K562 (cell line): ENCODE results near the gene MATR3. TPM values are rescaled to one million over a fixed set of nuclear protein-coding genes. Genes with fewer than 3 reads are reported as not detected.

ENCODE experiments used
- HNRNPH1 ChIP-seq: fragments of 200-400 bp; formaldehyde crosslinking; optimal IDR thresholded peaks from 2 replicates; pipeline ENCODE3; 2017; ENCODE audit warnings: low read depth, mild to moderate bottlenecking, low read length, moderate library complexity
- ID3 ChIP-seq, 2 experiments: fragments of 250-450 bp in 1 of 2; fragments of 450-650 bp in 1 of 2; sonication (Bioruptor Pico) in 1 of 2; IDR thresholded peaks; 2 replicates each; pipeline versions ENCODE4 v1.6.1 to v1.8.0; 2016 to 2021; ENCODE audit warnings: mild to moderate bottlenecking in 2 of 2, moderate library complexity in 2 of 2, missing compliant biosample characterization in 1 of 2, missing genetic modification characterization in 1 of 2
- KLF1 ChIP-seq: fragments of 450-650 bp; IDR thresholded peaks from 2 replicates; pipeline ENCODE4 v1.6.1; 2016; ENCODE audit warnings: missing genetic modification characterization, missing compliant biosample characterization
- LEF1 ChIP-seq: fragments of 450-650 bp; IDR thresholded peaks from 2 replicates; pipeline ENCODE4 v1.6.1; 2016; ENCODE audit warnings: mild to moderate bottlenecking
- MTA2 ChIP-seq: fragments of 450-650 bp; IDR thresholded peaks from 2 replicates; pipeline ENCODE4 v1.6.1; 2016; ENCODE audit warnings: low read depth
- NR0B1 ChIP-seq: fragments of 450-650 bp; IDR thresholded peaks from one replicate; pipeline ENCODE4 v1.6.1; 2018; ENCODE audit warnings: mild to moderate bottlenecking, moderate library complexity; ENCODE audit not compliant: partially characterized antibody
- NRF1 ChIP-seq, 2 experiments: fragments of 450-650 bp; IDR thresholded peaks in 1 of 2; conservative IDR thresholded peaks in 1 of 2; 2 replicates each; pipeline ENCODE4 v1.6.1; 2014; ENCODE audit warnings: mild to moderate bottlenecking in 2 of 2
- OTX1 ChIP-seq: fragments of 450-650 bp; formaldehyde crosslinking; IDR thresholded peaks from 2 replicates; pipeline ENCODE4 v1.4.0; 2022; ENCODE audit warnings: mild to moderate bottlenecking
- RFX7 ChIP-seq: fragments of 250-450 bp; sonication (Bioruptor Pico); IDR thresholded peaks from 2 replicates; pipeline ENCODE4 v1.5.1; 2021; ENCODE audit warnings: mild to moderate bottlenecking
- SP1 ChIP-seq: sonication (generic); formaldehyde crosslinking; IDR thresholded peaks from 2 replicates; pipeline ENCODE4 v1.8.1; 2022; ENCODE audit warnings: mild to moderate bottlenecking, missing genetic modification reagents
- TARDBP ChIP-seq: fragments of 450-650 bp; IDR thresholded peaks from 2 replicates; pipeline ENCODE4 v1.6.1; 2016
- ZC3H11A ChIP-seq: IDR thresholded peaks from 2 replicates; pipeline ENCODE4 v1.6.1; 2012; ENCODE audit warnings: low read depth, low read length, improper control_type of control experiment
- ZNF165 ChIP-seq: fragments of 250-450 bp; sonication (Bioruptor Pico); IDR thresholded peaks from 2 replicates; pipeline ENCODE4 v1.4.0; 2020; ENCODE audit warnings: borderline replicate concordance
- ZNF449 ChIP-seq: fragments of 250-450 bp; sonication (Bioruptor Pico); IDR thresholded peaks from 2 replicates; pipeline ENCODE4 v1.8.0; 2022; ENCODE audit warnings: moderate library complexity, mild to moderate bottlenecking, inconsistent platforms
- polyA plus RNA-seq, 8 experiments: library from polyadenylated mRNA; depleted of rRNA in 4 of 8; stranded (reverse) in 5 of 8; unstranded in 3 of 8; fragments of >200 nt; fragmentation: Nextera tagmentation in 2 of 8; fragmentation: Illumina TruSeq in 1 of 8; extraction: Ambion mirVana in 2 of 8; extraction: Trizol in 1 of 8; gene quantifications; 2 replicates each; pipeline versions ENCODE4 v1.2.1 to v1.2.3, GENCODE V29; 2011 to 2014; ENCODE audit warnings: inconsistent platforms in 1 of 8, missing spikeins in 1 of 8
- total RNA-seq, 7 experiments: library from RNA; depleted of rRNA in 6 of 7; stranded (reverse); fragments of >200 nt in 6 of 7; fragmentation: Illumina TruSeq in 2 of 7; extraction: Trizol in 2 of 7; gene quantifications; 2 replicates each; pipeline versions ENCODE4 v1.2.1 to v1.2.3, GENCODE V29; 2011 to 2021; ENCODE audit warnings: low replicate concordance in 1 of 7
- TF ChIP-seq, protein P1 (sequence below): IDR thresholded peaks from 2 replicates; pipeline ENCODE4 v1.6.1; 2014; ENCODE audit warnings: antibody characterized with exemption
- TF ChIP-seq, protein P2 (sequence below): IDR thresholded peaks from 2 replicates; pipeline ENCODE4 v1.6.1; 2012; ENCODE audit warnings: low read depth, low read length, improper control_type of control experiment, borderline replicate concordance
- TF ChIP-seq, protein P3 (sequence below): fragments of 250-450 bp; sonication (Bioruptor Pico); IDR thresholded peaks from 2 replicates; pipeline ENCODE4 v1.5.0; 2021; ENCODE audit warnings: mild to moderate bottlenecking, moderate library complexity

The MATR3 gene
- total and polyA plus RNA-seq, 9 of the 15 experiments (the other 6 are each of a cell fraction or from before 2014, with no cell fraction given) = 150 to 425 (median 263) TPM

GRCh38 chr5:139293507-139294373 is at the start of gene MATR3 (continued):
- TF ChIP-seq, protein P1, sequence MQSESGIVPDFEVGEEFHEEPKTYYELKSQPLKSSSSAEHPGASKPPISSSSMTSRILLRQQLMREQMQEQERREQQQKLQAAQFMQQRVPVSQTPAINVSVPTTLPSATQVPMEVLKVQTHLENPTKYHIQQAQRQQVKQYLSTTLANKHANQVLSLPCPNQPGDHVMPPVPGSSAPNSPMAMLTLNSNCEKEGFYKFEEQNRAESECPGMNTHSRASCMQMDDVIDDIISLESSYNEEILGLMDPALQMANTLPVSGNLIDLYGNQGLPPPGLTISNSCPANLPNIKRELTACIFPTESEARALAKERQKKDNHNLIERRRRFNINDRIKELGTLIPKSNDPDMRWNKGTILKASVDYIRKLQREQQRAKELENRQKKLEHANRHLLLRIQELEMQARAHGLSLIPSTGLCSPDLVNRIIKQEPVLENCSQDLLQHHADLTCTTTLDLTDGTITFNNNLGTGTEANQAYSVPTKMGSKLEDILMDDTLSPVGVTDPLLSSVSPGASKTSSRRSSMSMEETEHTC = no peak
- TF ChIP-seq, protein P2, sequence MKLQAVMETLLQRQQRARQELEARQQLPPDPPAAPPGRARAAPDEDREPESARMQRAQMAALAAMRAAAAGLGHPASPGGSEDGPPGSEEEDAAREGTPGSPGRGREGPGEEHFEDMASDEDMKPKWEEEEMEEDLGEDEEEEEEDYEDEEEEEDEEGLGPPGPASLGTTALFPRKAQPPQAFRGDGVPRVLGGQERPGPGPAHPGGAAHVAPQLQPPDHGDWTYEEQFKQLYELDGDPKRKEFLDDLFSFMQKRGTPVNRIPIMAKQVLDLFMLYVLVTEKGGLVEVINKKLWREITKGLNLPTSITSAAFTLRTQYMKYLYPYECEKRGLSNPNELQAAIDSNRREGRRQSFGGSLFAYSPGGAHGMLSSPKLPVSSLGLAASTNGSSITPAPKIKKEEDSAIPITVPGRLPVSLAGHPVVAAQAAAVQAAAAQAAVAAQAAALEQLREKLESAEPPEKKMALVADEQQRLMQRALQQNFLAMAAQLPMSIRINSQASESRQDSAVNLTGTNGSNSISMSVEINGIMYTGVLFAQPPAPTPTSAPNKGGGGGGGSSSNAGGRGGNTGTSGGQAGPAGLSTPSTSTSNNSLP = peak; percentile 3; the same call in 1 of the 2 replicates
- TF ChIP-seq ID3 (CRISPR knock-in tag; IDR thresholded peaks at IDR 0.05) = no peak
- TF ChIP-seq ID3 (tag; IDR thresholded peaks at IDR 0.05) = no peak
- TF ChIP-seq NR0B1 = no peak
- no peak for TF ChIP-seq MTA2
- TF ChIP-seq OTX1 (CRISPR knock-in tag) = no peak
- TF ChIP-seq ZNF165 (CRISPR knock-in tag) = no peak
- TF ChIP-seq ZC3H11A = 0 out of 2 replicates have a peak, but pooled peaks have one; percentile 43
- TF ChIP-seq SP1 (CRISPR knock-in tag) = peak; percentile 87
- no peak for TF ChIP-seq RFX7 (CRISPR knock-in tag)
- no peak for TF ChIP-seq TARDBP
- no peak for TF ChIP-seq LEF1
- TF ChIP-seq KLF1 (tag) = no peak
- no peak for TF ChIP-seq HNRNPH1
- peak; percentile 93 to 94 for TF ChIP-seq NRF1 (conservative IDR thresholded peaks at IDR 0.05 in 1 of 2, IDR thresholded peaks at IDR 0.05 in 1 of 2)
- TF ChIP-seq, protein P3, sequence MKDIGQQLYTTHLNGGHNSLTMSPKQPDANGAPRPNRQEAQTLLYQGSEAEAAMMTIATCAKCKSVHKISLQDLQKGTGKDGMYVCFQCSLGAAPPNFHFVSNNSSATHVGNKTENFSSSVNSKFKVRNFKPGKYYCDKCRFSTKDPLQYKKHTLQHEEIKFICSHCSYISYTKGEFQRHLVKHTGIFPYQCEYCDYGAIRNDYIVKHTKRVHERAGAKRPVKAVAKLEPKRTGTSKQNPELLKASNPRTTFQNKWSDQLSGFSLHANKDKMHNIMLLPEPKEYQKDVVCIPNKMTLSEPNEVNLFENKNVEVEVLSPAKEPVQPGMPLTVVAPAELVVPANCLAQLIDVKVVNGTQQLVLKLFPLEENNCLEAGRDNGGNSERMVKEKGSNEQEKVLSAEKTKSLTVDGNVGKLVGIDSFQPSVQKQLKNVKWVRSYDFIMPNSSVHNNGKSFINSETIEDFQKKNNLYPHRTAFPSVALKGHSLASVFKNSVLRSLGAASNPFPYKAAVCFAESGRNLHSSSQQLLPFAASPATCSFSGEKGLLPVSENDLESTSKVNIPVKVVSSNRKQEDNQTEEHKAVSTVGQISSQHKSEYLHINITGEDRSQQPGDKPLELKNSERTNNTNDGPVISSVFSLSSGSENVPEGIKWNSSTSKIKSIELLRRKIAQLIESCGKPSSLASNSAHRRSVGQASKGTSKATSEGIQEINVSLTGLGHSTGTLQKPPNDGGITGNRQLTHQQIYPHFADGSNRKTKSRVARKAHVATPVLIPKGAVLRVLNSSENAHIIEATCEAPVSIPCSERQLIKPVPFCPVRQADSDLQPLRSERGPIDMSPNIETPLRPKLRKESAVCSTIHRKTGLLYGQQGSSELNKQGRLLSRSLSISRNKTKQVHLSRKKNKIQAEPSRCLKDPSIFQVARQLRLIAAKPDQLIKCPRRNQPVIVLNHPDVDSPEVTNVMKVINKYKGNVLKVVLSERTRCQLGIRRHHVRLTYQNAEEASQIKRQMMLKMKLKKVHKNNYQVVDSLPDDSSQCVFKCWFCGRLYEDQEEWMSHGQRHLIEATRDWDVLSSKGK = no peak
- TF ChIP-seq ZNF449 (CRISPR knock-in tag) = no peak
